ENCODE results near the gene TCEA2. TPM values are rescaled to one million over a fixed set of nuclear protein-coding genes. Genes with fewer than 3 reads are reported as not detected.

The TCEA2 gene
- total and polyA plus RNA-seq, 2 donors (not counting 1 experiment from before 2014, with no cell fraction given) = 58.1 to 63.9 TPM

- Histone ChIP-seq H3K4me2 (replicated peaks; ENCODE audit: low read depth, low read length, poor library complexity, severe bottlenecking) (peak within 1 kb of the TSS; percentile 58), H3K27ac (ENCODE audit: low read length in 2 of 2) (no peak within 1 kb of the TSS), H3K27me3 (replicated peaks in 1 of 4; ENCODE audit: control extremely low read depth in 1 of 4, control insufficient read depth in 3 of 4, insufficient read depth in 4 of 4, low read length in 3 of 4) (peaks cover 0 to 66% (median 28%) of the 10 kb centered on the region in 4 experiments), H3K9ac (ENCODE audit: low read length) (peak within 1 kb of the TSS; percentile 15), H3K4me3 (ENCODE audit: control extremely low read depth in 1 of 5, extremely low read depth in 1 of 5, insufficient read depth in 1 of 5, low read depth in 2 of 5, low read length in 4 of 5) (no peak within 1 kb of the TSS), H4K20me1 (ENCODE audit: control insufficient read depth, insufficient read depth, low read length, poor library complexity, severe bottlenecking) (no peaks in the 10 kb centered on the region), H3K79me2 (ENCODE audit: control insufficient read depth, insufficient read depth, low read length) (no peaks in the 10 kb centered on the region), H3K9me3 (ENCODE audit: control extremely low read depth in 1 of 3, control insufficient read depth in 2 of 3, insufficient read depth in 1 of 3, low read length in 2 of 3) (peaks cover 0 to 10% (median 0%) of the 10 kb centered on the region in 3 donors), H3K36me3 (replicated peaks in 1 of 2; ENCODE audit: control extremely low read depth in 1 of 2, control insufficient read depth in 1 of 2, extremely low read depth in 1 of 2, insufficient read depth in 2 of 2, low read length in 1 of 2) (no peaks in the 10 kb centered on the region), H2AFZ (ENCODE audit: insufficient read depth, low read depth, low read length, poor library complexity, severe bottlenecking) (no peak within 1 kb of the TSS), H3K4me1 (ENCODE audit: control insufficient read depth in 2 of 2, insufficient read depth in 2 of 2, low read length in 2 of 2) (peaks cover 9 to 11% of the 10 kb centered on the region in 2 donors)
- POLR2A ChIA-PET = no interaction called here
- CTCF ChIA-PET = interaction anchor here (1.0 kb wide), 1 partner anchor 11 kb away, joined by 3 read pairs; no protein-coding TSS in a partner anchor
- DNase-seq (no peak), ATAC-seq (ENCODE audit: low read depth) (no peak)
- WGBS (ENCODE audit: insufficient coverage) = 1% methylated on average over 85 of the region's 111 CpGs
- peaks cover 8% of the 10 kb centered on the region for H3K4me1 Mint-ChIP-seq
- intact Hi-C loops (cut with micrococcal nuclease) = no loop called here
- H3K9me3 Mint-ChIP-seq (ENCODE audit: insufficient read depth) = no peaks in the 10 kb centered on the region
- peak within 1 kb of the TSS; percentile 55 for H3K4me3 Mint-ChIP-seq
- no peak for TF ChIP-seq EZH2 (IDR thresholded peaks at IDR 0.05; ENCODE audit: borderline replicate concordance, insufficient read depth, low read depth, low read length, poor library complexity, severe bottlenecking)
- H3K27ac Mint-ChIP-seq = no peak within 1 kb of the TSS
- H3K27me3 Mint-ChIP-seq = peaks cover 41% of the 10 kb centered on the region
Observed at GRCh38 chr20:64049060-64049877, 13.7 kb upstream of the TCEA2 start, which contains the start of gene SOX18. SOX18 (minus strand) TSS chr20:64049639; CDS start chr20:64049516, 123 bp downstream.

DNA sequence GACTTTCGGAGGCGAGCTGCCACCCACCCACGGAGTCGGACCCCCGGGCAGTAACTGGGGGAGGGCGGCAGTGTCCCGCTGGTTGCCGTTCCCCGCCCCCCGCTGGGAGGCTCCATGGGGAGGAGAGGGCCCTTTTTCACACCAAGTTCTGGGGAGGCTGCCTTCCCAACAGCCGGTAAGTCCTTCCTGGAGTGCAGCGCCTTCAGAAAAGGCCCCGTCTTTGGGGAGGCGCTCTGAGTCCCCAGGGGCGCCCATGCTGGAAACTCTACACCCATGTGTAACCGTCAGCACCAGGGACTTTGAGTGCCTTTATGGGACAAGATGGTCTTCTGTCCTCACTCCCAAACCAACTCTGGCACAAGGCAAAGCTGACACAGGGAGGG lies 13.1 kb upstream of the TCEA2 start:
- Mint-ChIP-seq H3K4me3 (peak overlapping the region; percentile 55), H3K4me1 (peaks cover 10% of the 10 kb centered on the region), H3K27me3 (peaks cover 41% of the 10 kb centered on the region), H3K27ac (no peak overlapping the region), H3K9me3 (ENCODE audit: insufficient read depth) (no peaks in the 10 kb centered on the region)
- peaks cover 0 to 10% (median 0%) of the 10 kb centered on the region in 3 donors for H3K9me3 ChIP-seq (ENCODE audit: control extremely low read depth in 1 of 3, control insufficient read depth in 2 of 3, insufficient read depth in 1 of 3, low read length in 2 of 3)
- ATAC-seq (ENCODE audit: low read depth) = no peak
- H3K79me2 ChIP-seq (ENCODE audit: control insufficient read depth, insufficient read depth, low read length) = no peaks in the 10 kb centered on the region
- H3K27me3 ChIP-seq (replicated peaks in 1 of 4; ENCODE audit: control extremely low read depth in 1 of 4, control insufficient read depth in 3 of 4, insufficient read depth in 4 of 4, low read length in 3 of 4) = peaks cover 0 to 70% (median 29%) of the 10 kb centered on the region in 4 experiments
- peak overlapping the region; percentile 15 for H3K9ac ChIP-seq (ENCODE audit: low read length)
- H2AFZ ChIP-seq (ENCODE audit: insufficient read depth, low read depth, low read length, poor library complexity, severe bottlenecking) = no peak overlapping the region
- no peaks in the 10 kb centered on the region for H4K20me1 ChIP-seq (ENCODE audit: control insufficient read depth, insufficient read depth, low read length, poor library complexity, severe bottlenecking)
- H3K36me3 ChIP-seq (replicated peaks in 1 of 2; ENCODE audit: control extremely low read depth in 1 of 2, control insufficient read depth in 1 of 2, extremely low read depth in 1 of 2, insufficient read depth in 2 of 2, low read length in 1 of 2) = no peaks in the 10 kb centered on the region
- CTCF ChIA-PET = interaction anchor here (0.6 to 1.5 kb wide), 2 partner anchors 10 to 89 kb away, joined by 3 read pairs; no protein-coding TSS in a partner anchor
- no peak overlapping the region for H3K4me3 ChIP-seq (ENCODE audit: control extremely low read depth in 1 of 5, extremely low read depth in 1 of 5, insufficient read depth in 1 of 5, low read depth in 2 of 5, low read length in 4 of 5)
- intact Hi-C loops (cut with micrococcal nuclease) = no loop called here
- H3K4me2 ChIP-seq (replicated peaks; ENCODE audit: low read depth, low read length, poor library complexity, severe bottlenecking) = peak overlapping the region; percentile 58
- no peak overlapping the region for H3K27ac ChIP-seq (ENCODE audit: low read length in 2 of 2)
- no peak for TF ChIP-seq CTCF (IDR thresholded peaks at IDR 0.05)
- no peak for TF ChIP-seq EZH2 (IDR thresholded peaks at IDR 0.05; ENCODE audit: borderline replicate concordance, insufficient read depth, low read depth, low read length, poor library complexity, severe bottlenecking)
- WGBS (ENCODE audit: insufficient coverage) = 7% methylated on average over 11 of the region's 16 CpGs
- H3K4me1 ChIP-seq (ENCODE audit: control insufficient read depth in 2 of 2, insufficient read depth in 2 of 2, low read length in 2 of 2) = peaks cover 9 to 11% of the 10 kb centered on the region in 2 donors
- DNase-seq = no peak
- POLR2A ChIA-PET = no interaction called here

Data from B cell (primary cell).